ENCODE measurements around the gene XBP1.
"Not testable (repeated sequence)": the region's sequence is repeated elsewhere in the genome, so short reads cannot be mapped to it uniquely, and the experiment has no call there.

XBP1 gene

GRCh38 chr22:28791841-28792490, 8.4 kb downstream of the XBP1 start:
- no peak for DNase-seq

- no peak for DNase-seq
Observed at GRCh38 chr22:28791124-28791523, 9.2 kb downstream of the XBP1 start.

- DNase-seq = no peak
Observed at GRCh38 chr22:28788601-28789000, 11.8 kb downstream of the XBP1 start.

GRCh38 chr22:28783786-28784671, 16.3 kb downstream of the XBP1 start:
- no peak for DNase-seq

- no peak for DNase-seq
Observed at GRCh38 chr22:28780296-28780695, 20.1 kb downstream of the XBP1 start.

- DNase-seq = no peak
Observed at GRCh38 chr22:28779833-28780232, 20.5 kb downstream of the XBP1 start.

- no peak for DNase-seq
Observed at GRCh38 chr22:28774378-28774777, 26.0 kb downstream of the XBP1 start.

- DNase-seq = no peak
Observed at GRCh38 chr22:28773461-28773867, 26.9 kb downstream of the XBP1 start.

GRCh38 chr22:28772633-28773460, 27.5 kb downstream of the XBP1 start, which contains the start of gene CCDC117:
TSS of gene CCDC117 (plus strand) at chr22:28772695. CDS start at chr22:28772850, 155 bp downstream.
- DNase-seq = peak; percentile 95

- DNase-seq = no peak
Observed at GRCh38 chr22:28771195-28771791, 29.1 kb downstream of the XBP1 start.

GRCh38 chr22:28769394-28770085, 30.8 kb downstream of the XBP1 start:
- DNase-seq = no peak

- DNase-seq = no peak
Observed at GRCh38 chr22:28768701-28769393, 31.5 kb downstream of the XBP1 start.

GRCh38 chr22:28766628-28767027, 33.7 kb downstream of the XBP1 start:
- no peak for DNase-seq

GRCh38 chr22:28762000-28762399, 38.4 kb downstream of the XBP1 start:
- DNase-seq = not testable (repeated sequence)

- DNase-seq = no peak
Observed at GRCh38 chr22:28761449-28761755, 39.0 kb downstream of the XBP1 start.

GRCh38 chr22:28759861-28760560, 40.4 kb downstream of the XBP1 start:
- DNase-seq = no peak

- not testable (repeated sequence) for DNase-seq
Observed at GRCh38 chr22:28754512-28754911, 45.9 kb downstream of the XBP1 start.

- no peak for DNase-seq
Observed at GRCh38 chr22:28750471-28750881, 49.9 kb downstream of the XBP1 start.

Measured in stimulated activated CD8-positive, alpha-beta memory T cell treated with anti-CD3 and anti-CD28 coated beads, Interleukin-4, amount 100 ng/mL, for 48 hours (primary cell).